ENCODE results near the gene EVA1C. TPM values are rescaled to one million over a fixed set of nuclear protein-coding genes. Genes with fewer than 3 reads are reported as not detected.
"Not testable (repeated sequence)": the region's sequence is repeated elsewhere in the genome, so short reads cannot be mapped to it uniquely, and the experiment has no call there.

Gene EVA1C
- polyA plus RNA-seq, 1 donor from 2014 or later, result 2.1 TPM

GRCh38 chr21:32499249-32500055 lies 86.9 kb downstream of the EVA1C start:
- no peak overlapping the region for H3K4me2 ChIP-seq (ENCODE audit: low read length)
- H3K27ac ChIP-seq (ENCODE audit: low read length), result no peak overlapping the region
- H4K20me1 ChIP-seq (ENCODE audit: insufficient read depth), result no peaks in the 10 kb centered on the region
- no peak overlapping the region for H3K4me3 ChIP-seq (ENCODE audit: low read length)
- H3K9me2 ChIP-seq (ENCODE audit: insufficient read depth, low read length), result no peaks in the 10 kb centered on the region
- no peak overlapping the region for H3K9ac ChIP-seq (ENCODE audit: low read length)
- H3K36me3 ChIP-seq (ENCODE audit: insufficient read depth, low read length), result no peaks in the 10 kb centered on the region
- no peaks in the 10 kb centered on the region for H3K9me3 ChIP-seq (ENCODE audit: low read length)
- H2AFZ ChIP-seq (ENCODE audit: low read depth, low read length), result no peak overlapping the region
- TF ChIP-seq TAF1 (IDR thresholded peaks at IDR 0.05; ENCODE audit: low read depth), result no peak
- H3K27me3 ChIP-seq (ENCODE audit: insufficient read depth, low read depth, low read length), result no peaks in the 10 kb centered on the region
- no peaks in the 10 kb centered on the region for H3F3A ChIP-seq (ENCODE audit: insufficient read depth, low read length, poor library complexity, severe bottlenecking)
- no peaks in the 10 kb centered on the region for H3K79me2 ChIP-seq (replicated peaks; ENCODE audit: insufficient read depth, low read length)

- H3K36me3 ChIP-seq (ENCODE audit: insufficient read depth, low read length); H3K9me3 ChIP-seq (ENCODE audit: low read length); H4K20me1 ChIP-seq (ENCODE audit: insufficient read depth); H3K27me3 ChIP-seq (ENCODE audit: insufficient read depth, low read depth, low read length); H3K9me2 ChIP-seq (ENCODE audit: insufficient read depth, low read length); H2AFZ ChIP-seq (ENCODE audit: low read depth, low read length); H3K9ac ChIP-seq (ENCODE audit: low read length); H3K27ac ChIP-seq (ENCODE audit: low read length); H3K79me2 ChIP-seq (replicated peaks; ENCODE audit: insufficient read depth, low read length); H3F3A ChIP-seq (ENCODE audit: insufficient read depth, low read length, poor library complexity, severe bottlenecking); H3K4me3 ChIP-seq (ENCODE audit: low read length); H3K4me2 ChIP-seq (ENCODE audit: low read length): not testable (repeated sequence)
These were observed 91.1 kb downstream of the EVA1C start for GRCh38 chr21:32503641-32504040.

- H3K27ac ChIP-seq (ENCODE audit: low read length); H3K9me3 ChIP-seq (ENCODE audit: low read length); H3K27me3 ChIP-seq (ENCODE audit: insufficient read depth, low read depth, low read length); H3K4me2 ChIP-seq (ENCODE audit: low read length); H3K79me2 ChIP-seq (replicated peaks; ENCODE audit: insufficient read depth, low read length); H2AFZ ChIP-seq (ENCODE audit: low read depth, low read length); H3K36me3 ChIP-seq (ENCODE audit: insufficient read depth, low read length); H3K4me3 ChIP-seq (ENCODE audit: low read length); H3F3A ChIP-seq (ENCODE audit: insufficient read depth, low read length, poor library complexity, severe bottlenecking); H4K20me1 ChIP-seq (ENCODE audit: insufficient read depth); H3K9me2 ChIP-seq (ENCODE audit: insufficient read depth, low read length); H3K9ac ChIP-seq (ENCODE audit: low read length): not testable (repeated sequence)
These were observed 93.3 kb downstream of the EVA1C start for GRCh38 chr21:32505767-32506166.

GRCh38 chr21:32506411-32506965 lies 94.0 kb downstream of the EVA1C start:
- not testable (repeated sequence) for H3K9ac ChIP-seq (ENCODE audit: low read length); H2AFZ ChIP-seq (ENCODE audit: low read depth, low read length); H4K20me1 ChIP-seq (ENCODE audit: insufficient read depth); H3K9me2 ChIP-seq (ENCODE audit: insufficient read depth, low read length); H3K27me3 ChIP-seq (ENCODE audit: insufficient read depth, low read depth, low read length); H3K4me2 ChIP-seq (ENCODE audit: low read length); H3K27ac ChIP-seq (ENCODE audit: low read length); H3K36me3 ChIP-seq (ENCODE audit: insufficient read depth, low read length); H3K79me2 ChIP-seq (replicated peaks; ENCODE audit: insufficient read depth, low read length); H3F3A ChIP-seq (ENCODE audit: insufficient read depth, low read length, poor library complexity, severe bottlenecking); H3K4me3 ChIP-seq (ENCODE audit: low read length); H3K9me3 ChIP-seq (ENCODE audit: low read length)

GRCh38 chr21:32507342-32507919 lies 94.9 kb downstream of the EVA1C start:
- H3K27ac ChIP-seq (ENCODE audit: low read length), result no peak overlapping the region
- no peak for TF ChIP-seq RAD21 (conservative IDR thresholded peaks at IDR 0.05)
- TF ChIP-seq TAF1 (IDR thresholded peaks at IDR 0.05; ENCODE audit: low read depth), result no peak
- no peak overlapping the region for H3K9ac ChIP-seq (ENCODE audit: low read length)

GRCh38 chr21:32508036-32508435 lies 95.5 kb downstream of the EVA1C start:
- not testable (repeated sequence) for H2AFZ ChIP-seq (ENCODE audit: low read depth, low read length); H3K27me3 ChIP-seq (ENCODE audit: insufficient read depth, low read depth, low read length); H3K36me3 ChIP-seq (ENCODE audit: insufficient read depth, low read length); H3K79me2 ChIP-seq (replicated peaks; ENCODE audit: insufficient read depth, low read length); H3K27ac ChIP-seq (ENCODE audit: low read length); H3K9me2 ChIP-seq (ENCODE audit: insufficient read depth, low read length); H3K9ac ChIP-seq (ENCODE audit: low read length); H3K9me3 ChIP-seq (ENCODE audit: low read length); H4K20me1 ChIP-seq (ENCODE audit: insufficient read depth); H3F3A ChIP-seq (ENCODE audit: insufficient read depth, low read length, poor library complexity, severe bottlenecking); H3K4me2 ChIP-seq (ENCODE audit: low read length); H3K4me3 ChIP-seq (ENCODE audit: low read length)

More at GRCh38 chr21:32507342-32507919, 94.9 kb downstream of the EVA1C start:
- Histone ChIP-seq H3K27me3 (ENCODE audit: insufficient read depth, low read depth, low read length) (no peaks in the 10 kb centered on the region), H3K9me2 (ENCODE audit: insufficient read depth, low read length) (no peaks in the 10 kb centered on the region), H3F3A (ENCODE audit: insufficient read depth, low read length, poor library complexity, severe bottlenecking) (no peaks in the 10 kb centered on the region), H3K4me2 (ENCODE audit: low read length) (no peak overlapping the region), H3K4me3 (ENCODE audit: low read length) (no peak overlapping the region), H3K36me3 (ENCODE audit: insufficient read depth, low read length) (no peaks in the 10 kb centered on the region), H3K79me2 (replicated peaks; ENCODE audit: insufficient read depth, low read length) (no peaks in the 10 kb centered on the region), H4K20me1 (ENCODE audit: insufficient read depth) (no peaks in the 10 kb centered on the region), H2AFZ (ENCODE audit: low read depth, low read length) (no peak overlapping the region), H3K9me3 (ENCODE audit: low read length) (no peaks in the 10 kb centered on the region)
